Measurements from ENCODE around the gene AFG1L. TPM values are rescaled to one million over a fixed set of nuclear protein-coding genes. Genes with fewer than 3 reads are reported as not detected.

The AFG1L gene
- total RNA-seq, 2 experiments from 2014 or later, result 4.0 to 7.5 TPM

- POLR2A ChIA-PET, result no interaction called here
- CTCF ChIA-PET, result no interaction called here
- Mint-ChIP-seq H3K4me3 (no peak overlapping the region), H3K27ac (no peak overlapping the region), H3K27me3 (ENCODE audit: low read depth) (peaks cover 14% of the 10 kb centered on the region), H3K4me1 (ENCODE audit: low read depth) (no peaks in the 10 kb centered on the region), H3K9me3 (ENCODE audit: insufficient read depth) (no peaks in the 10 kb centered on the region), H3K36me3 (ENCODE audit: low read depth) (no peaks in the 10 kb centered on the region)
- no peak for DNase-seq
- no peak for ATAC-seq
Measured at GRCh38 chr6:108421366-108421765, 126.5 kb downstream of the AFG1L start.

GRCh38 chr6:108423982-108424705 lies 129.3 kb downstream of the AFG1L start:
- ChIA-PET CTCF (no interaction called here), POLR2A (no interaction called here)
- H3K4me3 Mint-ChIP-seq, result no peak overlapping the region
- ATAC-seq (no peak), DNase-seq (no peak)
- H3K27ac Mint-ChIP-seq, result no peak overlapping the region
- H3K36me3 Mint-ChIP-seq (ENCODE audit: low read depth), result no peaks in the 10 kb centered on the region
- H3K27me3 Mint-ChIP-seq (ENCODE audit: low read depth), result peaks cover 12% of the 10 kb centered on the region
- no peaks in the 10 kb centered on the region for H3K9me3 Mint-ChIP-seq (ENCODE audit: insufficient read depth)
- H3K4me1 Mint-ChIP-seq (ENCODE audit: low read depth), result no peaks in the 10 kb centered on the region

- H3K4me1 Mint-ChIP-seq (ENCODE audit: low read depth), result no peaks in the 10 kb centered on the region
- no peaks in the 10 kb centered on the region for H3K36me3 Mint-ChIP-seq (ENCODE audit: low read depth)
- DNase-seq (no peak), ATAC-seq (no peak)
- ChIA-PET CTCF (no interaction called here), POLR2A (no interaction called here)
- no peaks in the 10 kb centered on the region for H3K9me3 Mint-ChIP-seq (ENCODE audit: insufficient read depth)
- H3K27ac Mint-ChIP-seq, result no peak overlapping the region
- H3K4me3 Mint-ChIP-seq, result no peak overlapping the region
- H3K27me3 Mint-ChIP-seq (ENCODE audit: low read depth), result peaks cover 9% of the 10 kb centered on the region
Measured at GRCh38 chr6:108425428-108425827, 130.6 kb downstream of the AFG1L start.

GRCh38 chr6:108432143-108432542 lies 137.3 kb downstream of the AFG1L start:
- CTCF ChIA-PET, result no interaction called here
- Mint-ChIP-seq H3K36me3 (ENCODE audit: low read depth) (no peaks in the 10 kb centered on the region), H3K27me3 (ENCODE audit: low read depth) (no peaks in the 10 kb centered on the region), H3K27ac (no peak overlapping the region), H3K9me3 (ENCODE audit: insufficient read depth) (no peaks in the 10 kb centered on the region), H3K4me3 (no peak overlapping the region), H3K4me1 (ENCODE audit: low read depth) (peaks cover 4% of the 10 kb centered on the region)
- ATAC-seq, result no peak
- POLR2A ChIA-PET, result no interaction called here
- no peak for DNase-seq

GRCh38 chr6:108432792-108433191 lies 137.9 kb downstream of the AFG1L start:
- DNase-seq (no peak), ATAC-seq (no peak)
- no peaks in the 10 kb centered on the region for H3K27me3 Mint-ChIP-seq (ENCODE audit: low read depth)
- ChIA-PET POLR2A (no interaction called here), CTCF (no interaction called here)
- H3K27ac Mint-ChIP-seq, result no peak overlapping the region
- H3K9me3 Mint-ChIP-seq (ENCODE audit: insufficient read depth), result no peaks in the 10 kb centered on the region
- no peaks in the 10 kb centered on the region for H3K36me3 Mint-ChIP-seq (ENCODE audit: low read depth)
- peaks cover 4% of the 10 kb centered on the region for H3K4me1 Mint-ChIP-seq (ENCODE audit: low read depth)
- H3K4me3 Mint-ChIP-seq, result no peak overlapping the region

GRCh38 chr6:108434222-108434621 lies 139.4 kb downstream of the AFG1L start:
- no peak for ATAC-seq
- no peak overlapping the region for H3K27ac Mint-ChIP-seq

GRCh38 chr6:108435391-108435790 lies 140.5 kb downstream of the AFG1L start:
- Mint-ChIP-seq H3K9me3 (ENCODE audit: insufficient read depth) (no peaks in the 10 kb centered on the region), H3K4me3 (no peak overlapping the region), H3K27ac (no peak overlapping the region), H3K27me3 (ENCODE audit: low read depth) (no peaks in the 10 kb centered on the region), H3K36me3 (ENCODE audit: low read depth) (no peaks in the 10 kb centered on the region), H3K4me1 (ENCODE audit: low read depth) (peaks cover 4% of the 10 kb centered on the region)
- ATAC-seq, result no peak
- no peak for DNase-seq
- POLR2A ChIA-PET, result no interaction called here
- CTCF ChIA-PET, result no interaction called here

More at GRCh38 chr6:108434222-108434621, 139.4 kb downstream of the AFG1L start:
- Mint-ChIP-seq H3K4me1 (ENCODE audit: low read depth) (peaks cover 4% of the 10 kb centered on the region), H3K36me3 (ENCODE audit: low read depth) (no peaks in the 10 kb centered on the region), H3K4me3 (no peak overlapping the region), H3K27me3 (ENCODE audit: low read depth) (no peaks in the 10 kb centered on the region), H3K9me3 (ENCODE audit: insufficient read depth) (no peaks in the 10 kb centered on the region)
- CTCF ChIA-PET, result no interaction called here
- DNase-seq, result no peak
- POLR2A ChIA-PET, result no interaction called here

- POLR2A ChIA-PET, result no interaction called here
- CTCF ChIA-PET, result no interaction called here
Measured at GRCh38 chr6:108436771-108437170, 141.9 kb downstream of the AFG1L start.

GRCh38 chr6:108437821-108438220 lies 143.0 kb downstream of the AFG1L start:
- no peak for DNase-seq
- H3K36me3 Mint-ChIP-seq (ENCODE audit: low read depth), result no peaks in the 10 kb centered on the region
- CTCF ChIA-PET, result no interaction called here
- H3K27ac Mint-ChIP-seq, result no peak overlapping the region
- POLR2A ChIA-PET, result no interaction called here
- peaks cover 2% of the 10 kb centered on the region for H3K4me1 Mint-ChIP-seq (ENCODE audit: low read depth)
- ATAC-seq, result no peak
- H3K9me3 Mint-ChIP-seq (ENCODE audit: insufficient read depth), result no peaks in the 10 kb centered on the region
- no peak overlapping the region for H3K4me3 Mint-ChIP-seq
- no peaks in the 10 kb centered on the region for H3K27me3 Mint-ChIP-seq (ENCODE audit: low read depth)

More at GRCh38 chr6:108436771-108437170, 141.9 kb downstream of the AFG1L start:
- H3K4me1 Mint-ChIP-seq (ENCODE audit: low read depth), result peaks cover 4% of the 10 kb centered on the region
- no peak overlapping the region for H3K27ac Mint-ChIP-seq
- H3K4me3 Mint-ChIP-seq, result no peak overlapping the region
- no peaks in the 10 kb centered on the region for H3K9me3 Mint-ChIP-seq (ENCODE audit: insufficient read depth)
- no peaks in the 10 kb centered on the region for H3K27me3 Mint-ChIP-seq (ENCODE audit: low read depth)
- DNase-seq, result no peak
- no peaks in the 10 kb centered on the region for H3K36me3 Mint-ChIP-seq (ENCODE audit: low read depth)
- ATAC-seq, result no peak

GRCh38 chr6:108438918-108439317 lies 144.1 kb downstream of the AFG1L start:
- ChIA-PET CTCF (interaction anchor here (1.5 kb wide), 1 partner anchor 92 kb away, joined by 3 read pairs; no protein-coding TSS in a partner anchor), POLR2A (interaction anchor here (0.6 kb wide), 1 partner anchor 351 kb away, joined by 3 read pairs; no protein-coding TSS in a partner anchor)
- no peaks in the 10 kb centered on the region for H3K4me1 Mint-ChIP-seq (ENCODE audit: low read depth)
- no peak overlapping the region for H3K27ac Mint-ChIP-seq
- no peak for DNase-seq
- H3K36me3 Mint-ChIP-seq (ENCODE audit: low read depth), result no peaks in the 10 kb centered on the region
- no peak overlapping the region for H3K4me3 Mint-ChIP-seq
- no peaks in the 10 kb centered on the region for H3K27me3 Mint-ChIP-seq (ENCODE audit: low read depth)
- no peaks in the 10 kb centered on the region for H3K9me3 Mint-ChIP-seq (ENCODE audit: insufficient read depth)
- ATAC-seq, result no peak

- CTCF ChIA-PET, result no interaction called here
- Mint-ChIP-seq H3K27ac (no peak overlapping the region), H3K9me3 (ENCODE audit: insufficient read depth) (no peaks in the 10 kb centered on the region), H3K4me3 (no peak overlapping the region), H3K27me3 (ENCODE audit: low read depth) (peaks cover 2% of the 10 kb centered on the region), H3K36me3 (ENCODE audit: low read depth) (no peaks in the 10 kb centered on the region), H3K4me1 (ENCODE audit: low read depth) (peaks cover 13% of the 10 kb centered on the region)
- POLR2A ChIA-PET, result no interaction called here
- DNase-seq (no peak), ATAC-seq (no peak)
Measured at GRCh38 chr6:108441141-108441540, 146.3 kb downstream of the AFG1L start.

GRCh38 chr6:108442770-108443520 lies 148.1 kb downstream of the AFG1L start:
- ATAC-seq, result no peak
- ChIA-PET POLR2A (no interaction called here), CTCF (interaction anchor here (1.4 kb wide), 1 partner anchor 49 kb away, joined by 3 read pairs; no protein-coding TSS in a partner anchor)
- Mint-ChIP-seq H3K27me3 (ENCODE audit: low read depth) (peaks cover 2% of the 10 kb centered on the region), H3K4me1 (ENCODE audit: low read depth) (peaks cover 15% of the 10 kb centered on the region), H3K27ac (no peak overlapping the region), H3K9me3 (ENCODE audit: insufficient read depth) (no peaks in the 10 kb centered on the region), H3K4me3 (no peak overlapping the region), H3K36me3 (ENCODE audit: low read depth) (no peaks in the 10 kb centered on the region)
- DNase-seq, result no peak
